AG09319 (cell line): Measurements from ENCODE around the gene KRTAP5-5.

ENCODE experiments used
- DNase-seq: peaks from one replicate; pipeline ENCODE4 v3.0.0-alpha.2; 2010; ENCODE audit warnings: low read depth; ENCODE audit errors: extremely low read depth
- TF ChIP-seq, protein P1 (sequence below): IDR thresholded peaks from 2 replicates; pipeline ENCODE4 v1.5.1; 2011; ENCODE audit warnings: low read depth, mild to moderate bottlenecking, inconsistent platforms, low read length, moderate library complexity

KRTAP5-5 gene

DNA sequence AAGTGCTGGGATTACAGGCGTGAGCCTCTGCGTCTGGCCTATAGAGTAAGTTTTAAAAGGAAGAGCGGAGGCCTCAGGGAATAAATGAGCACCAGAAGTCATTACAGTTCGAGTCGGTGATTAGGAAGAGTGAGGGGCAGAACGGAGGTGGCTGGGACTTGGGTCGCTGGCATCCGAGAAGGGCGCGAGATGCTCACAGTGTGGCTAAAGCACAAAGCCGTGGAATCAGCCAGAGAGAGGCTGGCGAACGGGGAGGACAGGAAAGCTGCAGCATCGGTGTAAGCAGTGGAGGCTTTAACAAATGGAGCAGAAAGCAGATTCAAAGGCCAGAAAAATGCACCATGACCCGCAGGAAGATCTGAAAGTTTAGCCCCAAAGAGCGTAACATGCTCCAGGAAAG, 5.0 kb upstream of the KRTAP5-5 start:
- TF ChIP-seq, protein P1, sequence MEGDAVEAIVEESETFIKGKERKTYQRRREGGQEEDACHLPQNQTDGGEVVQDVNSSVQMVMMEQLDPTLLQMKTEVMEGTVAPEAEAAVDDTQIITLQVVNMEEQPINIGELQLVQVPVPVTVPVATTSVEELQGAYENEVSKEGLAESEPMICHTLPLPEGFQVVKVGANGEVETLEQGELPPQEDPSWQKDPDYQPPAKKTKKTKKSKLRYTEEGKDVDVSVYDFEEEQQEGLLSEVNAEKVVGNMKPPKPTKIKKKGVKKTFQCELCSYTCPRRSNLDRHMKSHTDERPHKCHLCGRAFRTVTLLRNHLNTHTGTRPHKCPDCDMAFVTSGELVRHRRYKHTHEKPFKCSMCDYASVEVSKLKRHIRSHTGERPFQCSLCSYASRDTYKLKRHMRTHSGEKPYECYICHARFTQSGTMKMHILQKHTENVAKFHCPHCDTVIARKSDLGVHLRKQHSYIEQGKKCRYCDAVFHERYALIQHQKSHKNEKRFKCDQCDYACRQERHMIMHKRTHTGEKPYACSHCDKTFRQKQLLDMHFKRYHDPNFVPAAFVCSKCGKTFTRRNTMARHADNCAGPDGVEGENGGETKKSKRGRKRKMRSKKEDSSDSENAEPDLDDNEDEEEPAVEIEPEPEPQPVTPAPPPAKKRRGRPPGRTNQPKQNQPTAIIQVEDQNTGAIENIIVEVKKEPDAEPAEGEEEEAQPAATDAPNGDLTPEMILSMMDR = no peak

DNA sequence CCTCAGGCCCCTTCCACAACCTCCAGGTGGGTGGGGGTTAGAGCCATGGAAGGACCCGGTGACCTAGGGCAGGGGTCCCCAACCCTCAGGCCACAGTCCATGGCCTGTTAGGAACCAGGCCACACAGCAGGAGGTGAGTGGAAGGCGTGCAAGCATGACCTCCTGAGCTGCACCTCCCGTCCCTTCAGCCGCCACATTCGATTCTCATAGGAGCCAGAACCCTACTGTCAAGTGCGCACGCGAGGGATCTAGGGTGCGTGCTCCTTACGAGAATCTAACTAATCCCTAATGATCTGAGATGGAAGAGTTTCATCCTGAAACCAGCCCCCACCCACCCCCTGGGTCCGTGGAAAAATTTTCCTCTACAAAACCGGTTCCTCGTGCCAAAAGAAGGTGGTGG, 4.0 kb upstream of the KRTAP5-5 start:
- DNase-seq = no peak
- TF ChIP-seq, protein P1 = no peak

More for the DNA sequence above, 5.0 kb upstream of the KRTAP5-5 start:
- DNase-seq = no peak

DNA sequence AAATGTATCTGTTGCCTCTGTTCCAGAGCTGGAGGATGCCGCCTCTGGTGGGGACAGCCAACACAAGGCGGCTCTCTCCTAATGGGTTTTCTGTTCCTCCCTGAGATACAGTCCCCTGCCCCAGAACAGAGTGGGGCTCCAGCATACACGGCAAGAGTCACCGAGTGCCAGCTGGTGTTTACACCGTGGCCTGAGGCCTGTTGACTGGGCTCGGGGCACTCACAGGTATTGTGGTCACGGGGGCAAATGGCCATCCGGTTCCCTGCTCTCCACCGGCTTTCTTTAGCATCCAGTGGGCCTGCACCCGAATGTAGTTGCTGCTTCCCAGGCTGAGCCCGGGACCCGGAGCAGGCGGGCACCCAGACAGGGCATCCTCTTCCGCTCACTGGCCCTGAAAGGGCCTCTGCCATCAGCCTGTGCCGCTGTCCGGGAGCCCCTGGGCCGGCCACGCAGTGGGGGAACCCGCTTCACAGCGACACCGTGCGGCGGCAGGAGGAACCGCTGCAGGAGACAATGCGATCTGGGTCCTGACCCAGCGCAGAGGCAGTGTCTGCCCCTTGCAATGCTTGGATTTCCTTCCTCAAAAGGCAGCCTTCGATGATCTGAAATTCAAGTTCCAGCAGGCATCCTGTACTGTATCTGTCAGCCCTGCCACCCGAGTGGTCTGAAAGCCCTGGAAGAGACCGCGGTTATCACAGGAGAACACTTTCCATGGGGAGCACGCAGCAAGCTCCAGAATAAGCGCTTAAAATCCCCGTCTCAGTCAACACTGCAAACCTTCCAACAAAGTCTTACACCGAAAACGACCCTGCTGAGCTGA, 859 bp upstream of the KRTAP5-5 start:
- peak; percentile 3 for DNase-seq
- TF ChIP-seq, protein P1 = peak; percentile 91

DNA sequence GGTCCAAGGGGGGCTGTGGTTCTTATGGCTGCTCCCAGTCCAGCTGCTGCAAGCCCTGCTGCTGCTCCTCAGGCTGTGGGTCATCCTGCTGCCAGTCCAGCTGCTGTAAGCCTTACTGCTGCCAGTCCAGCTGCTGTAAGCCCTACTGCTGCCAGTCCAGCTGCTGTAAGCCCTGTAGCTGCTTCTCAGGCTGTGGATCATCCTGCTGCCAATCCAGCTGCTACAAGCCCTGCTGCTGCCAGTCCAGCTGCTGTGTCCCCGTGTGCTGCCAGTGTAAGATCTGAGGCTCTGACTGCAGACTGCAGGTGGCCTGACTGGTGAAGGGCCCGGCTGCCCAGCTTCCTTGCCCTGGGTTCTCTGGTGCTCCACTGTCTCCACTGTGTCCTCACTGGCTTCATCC, 696 bp downstream of the KRTAP5-5 start:
- TF ChIP-seq, protein P1 = no peak
- DNase-seq = no peak

DNA sequence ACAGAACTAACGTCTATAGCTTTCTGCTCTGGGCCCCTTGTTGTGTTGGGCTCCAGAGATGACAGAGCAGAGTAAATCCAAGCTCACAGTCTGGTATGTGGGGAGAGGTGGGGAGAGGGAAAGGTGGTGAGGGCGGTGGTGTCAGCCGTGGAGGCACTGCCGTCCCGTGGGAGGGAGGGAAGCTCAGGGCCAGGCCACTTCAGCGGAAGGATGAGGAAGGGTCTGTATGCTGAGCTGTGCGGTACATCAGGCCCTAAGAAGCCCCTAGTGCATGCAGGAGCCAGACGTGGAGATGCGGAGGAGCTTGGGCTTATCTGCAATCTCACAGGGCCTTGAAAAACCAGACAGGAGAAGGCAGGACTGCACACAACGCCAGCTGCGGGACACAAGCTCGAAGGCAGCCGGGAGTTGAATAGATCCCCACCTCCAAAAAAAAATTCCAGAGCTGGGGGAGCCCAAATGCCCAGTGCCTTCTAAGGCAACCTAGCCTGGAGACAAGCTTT, 1.5 kb downstream of the KRTAP5-5 start:
- TF ChIP-seq, protein P1 = no peak
- no peak for DNase-seq

DNA sequence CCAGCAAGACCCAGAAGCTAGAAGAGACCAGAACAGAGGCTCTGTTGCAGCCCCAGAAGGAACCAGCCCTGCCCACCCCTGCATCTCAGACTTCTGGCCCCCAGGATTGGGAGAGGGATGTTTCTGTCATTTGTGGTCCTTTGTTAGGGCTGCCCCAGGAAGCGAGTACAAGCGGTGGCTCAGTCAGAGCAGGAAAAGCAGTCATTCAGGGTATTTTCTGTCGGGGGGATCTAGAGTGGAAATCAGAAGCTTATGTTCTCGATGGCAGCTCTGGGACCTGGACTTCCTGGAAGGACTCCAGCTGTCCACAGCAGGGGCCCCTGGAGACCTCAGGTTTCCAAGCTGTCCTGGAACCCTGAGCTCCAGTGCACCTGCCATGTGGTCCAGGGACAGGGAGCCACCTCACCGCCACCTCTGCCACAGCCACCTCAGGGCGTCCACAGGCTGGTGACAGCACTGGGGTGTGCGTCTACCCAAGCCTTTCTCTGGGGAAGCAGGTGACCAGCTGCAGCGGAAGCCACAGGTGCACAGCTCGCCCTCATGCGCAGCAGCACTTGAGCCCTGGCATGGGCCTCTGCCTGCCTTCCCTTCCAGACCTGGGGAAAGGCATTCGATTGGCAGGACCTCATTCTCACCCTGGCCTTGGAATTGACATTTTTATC, 2.6 kb downstream of the KRTAP5-5 start:
- TF ChIP-seq, protein P1 = no peak
- no peak for DNase-seq

DNA sequence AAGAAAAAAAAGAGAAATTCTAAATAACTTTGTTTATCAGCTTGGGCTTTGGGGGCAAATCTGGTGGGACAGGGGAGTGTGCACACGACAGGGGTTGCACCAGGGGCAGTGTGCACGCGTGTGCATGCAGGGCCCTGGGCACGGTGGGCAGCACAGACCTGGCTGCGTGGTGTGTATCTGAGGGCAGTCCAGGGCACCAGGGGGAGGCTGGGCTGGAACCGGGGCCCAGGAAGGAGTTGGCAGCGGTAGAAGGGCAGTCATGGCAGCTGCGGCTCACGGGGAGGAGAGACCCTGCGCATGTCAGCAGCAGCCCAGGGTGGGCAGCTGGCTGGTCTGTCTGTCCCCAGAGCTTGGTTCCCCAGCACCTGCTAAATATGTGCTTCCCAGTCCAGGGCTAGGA, 4.3 kb downstream of the KRTAP5-5 start:
- TF ChIP-seq, protein P1 = no peak
- no peak for DNase-seq
